ENCODE data around the gene CFAP43.
A peak's percentile ranks its signal among the peaks of the same experiment; 100 is the strongest.
"Not testable (repeated sequence)": the region's sequence is repeated elsewhere in the genome, so short reads cannot be mapped to it uniquely, and the experiment has no call there.

CFAP43 gene

DNA sequence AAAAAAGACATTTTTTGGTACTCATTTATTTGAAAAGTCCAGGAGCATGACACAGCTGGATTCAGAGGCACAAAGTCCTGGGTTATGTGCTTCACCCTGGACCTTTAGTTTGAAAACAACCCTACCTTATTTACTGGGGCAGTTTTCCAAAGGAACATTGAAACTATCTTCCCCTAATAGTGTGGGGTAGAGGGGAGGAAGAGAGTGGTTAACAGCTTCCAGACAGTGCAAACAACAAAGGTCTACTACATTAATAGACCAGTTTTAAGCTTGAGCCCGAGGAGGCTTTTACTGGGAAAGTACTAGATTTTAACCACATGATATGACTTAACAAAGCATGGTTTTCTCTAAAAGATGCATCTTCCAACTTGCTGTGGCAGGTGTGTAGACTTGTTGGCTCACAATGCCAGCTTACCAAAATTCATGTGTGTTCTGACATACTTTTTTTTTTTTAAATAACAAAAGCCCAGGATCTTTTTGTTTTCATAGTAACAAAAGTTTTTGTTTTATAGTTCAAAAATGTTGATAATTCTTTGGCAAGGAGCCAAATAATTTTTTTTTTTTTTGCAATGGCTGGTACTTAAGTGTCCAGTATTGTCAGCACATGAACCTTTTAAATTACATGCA is 24.3 kb upstream of the CFAP43 start:
- DNase-seq: no peak

DNA sequence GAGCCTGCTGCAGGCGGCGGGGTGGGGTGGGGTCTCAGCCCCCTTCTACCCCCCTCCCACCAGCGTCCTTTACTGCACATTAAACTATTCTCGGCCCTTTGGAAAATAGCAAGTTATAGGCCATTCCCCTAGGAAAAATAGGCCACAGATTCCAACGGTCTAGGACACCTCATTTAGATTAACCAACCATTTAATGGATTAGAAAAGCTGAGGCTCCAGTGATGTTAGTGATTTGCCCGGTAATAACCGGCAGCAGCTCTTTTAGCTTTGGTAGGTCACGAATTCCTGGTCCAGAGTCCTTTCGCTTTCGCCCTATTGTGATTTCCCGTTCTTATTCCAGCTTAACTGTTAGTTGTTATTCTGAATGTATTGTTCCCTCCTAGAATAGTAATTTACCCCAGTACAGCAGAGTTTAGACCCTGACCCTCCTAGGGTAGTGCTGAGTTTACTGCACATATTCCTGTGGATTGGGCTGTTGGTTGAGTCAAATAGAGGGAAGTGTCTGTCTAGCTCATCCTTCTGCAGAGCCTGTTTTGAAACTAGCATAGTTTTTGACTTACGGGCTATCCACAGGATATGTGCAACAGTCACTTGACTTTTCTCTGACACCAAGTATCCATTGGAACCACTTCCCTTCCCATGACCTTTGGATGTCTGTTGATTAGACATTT is 23.3 kb upstream of the CFAP43 start:
- peak in 14 of 58 donors; percentile 4 to 59 (median 35) for DNase-seq

DNA sequence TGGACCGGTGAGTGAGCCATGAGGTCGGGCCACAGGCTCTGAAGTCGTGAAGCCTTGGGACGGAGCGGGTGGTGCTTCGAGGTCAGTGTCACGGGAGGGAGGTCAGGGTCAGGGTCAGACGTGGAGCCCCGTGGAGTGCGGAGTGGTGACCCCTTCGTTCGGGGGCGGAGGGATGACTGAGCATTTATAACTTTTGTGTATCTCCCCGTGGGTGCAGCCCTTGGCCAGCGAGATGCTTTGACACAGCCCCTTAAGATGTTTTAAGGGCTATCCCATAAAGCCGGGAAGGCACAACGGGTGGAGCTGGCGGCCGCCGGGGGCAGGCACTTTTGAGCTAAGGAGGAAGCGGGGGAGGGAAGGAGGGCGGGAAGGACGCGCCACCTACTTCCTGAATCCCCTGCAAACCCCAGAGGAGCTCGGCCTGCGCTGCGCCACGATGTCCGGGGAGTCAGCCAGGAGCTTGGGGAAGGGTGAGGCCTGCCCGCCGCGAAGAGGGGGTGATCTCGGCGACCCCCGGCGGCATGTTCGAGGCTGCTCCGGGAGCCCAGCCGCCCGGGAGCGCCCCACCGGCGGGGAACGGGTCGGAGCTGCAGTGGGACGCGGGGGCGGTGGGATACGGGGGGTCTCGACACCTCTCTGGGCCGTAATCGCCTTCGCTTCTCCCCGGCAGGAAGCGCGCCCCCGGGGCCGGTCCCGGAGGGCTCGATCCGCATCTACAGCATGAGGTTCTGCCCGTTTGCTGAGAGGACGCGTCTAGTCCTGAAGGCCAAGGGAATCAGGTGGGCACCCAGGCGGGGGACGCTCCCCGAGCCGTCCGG is 22.5 kb upstream of the CFAP43 start, which contains the start of gene GSTO1:
Gene GSTO1 (plus strand): TSS at position 400 of the 818 bp plus-strand sequence. CDS start 37 bp downstream, at position 437.
- DNase-seq: peak in 54 of 58 donors; percentile 4 to 82 (median 57)

DNA sequence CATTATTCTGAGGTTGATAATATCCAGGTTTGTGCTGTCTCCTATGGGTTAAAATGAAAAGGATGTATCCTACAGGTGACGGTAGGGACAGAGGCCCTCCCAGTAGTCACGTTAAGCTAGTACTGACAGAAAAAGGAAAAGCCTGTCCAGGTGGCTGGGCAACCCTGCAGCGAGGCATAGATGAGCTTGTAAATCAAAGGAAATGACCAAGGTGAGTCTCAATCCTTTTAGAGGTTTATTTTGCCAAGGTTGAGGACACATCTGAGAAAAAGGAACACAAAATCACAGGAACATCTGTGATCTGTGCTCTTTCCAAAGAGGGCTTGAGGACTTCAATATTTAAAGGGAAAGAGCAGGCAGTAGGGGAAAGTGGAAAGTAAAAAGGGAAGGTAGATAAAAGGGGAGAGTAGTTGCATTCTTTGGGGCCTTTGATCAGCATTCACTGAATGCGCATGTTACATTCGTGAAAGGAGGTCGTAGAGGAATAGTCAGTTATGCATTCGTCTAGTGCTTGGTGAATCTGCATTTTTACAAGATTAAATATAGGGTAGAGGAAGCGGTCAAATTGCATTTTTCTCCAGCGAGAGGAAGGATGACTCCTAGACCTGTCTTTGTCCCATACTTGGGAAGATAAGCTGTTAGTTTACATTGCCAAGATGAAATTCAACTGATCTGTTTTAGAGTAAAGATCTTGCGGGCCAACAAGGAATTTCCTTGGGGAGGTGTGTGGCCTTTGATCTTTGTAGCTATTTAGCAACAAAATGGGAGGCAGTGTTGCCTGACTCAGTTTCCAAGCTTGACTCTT is 21.6 kb upstream of the CFAP43 start:
- no peak for DNase-seq

DNA sequence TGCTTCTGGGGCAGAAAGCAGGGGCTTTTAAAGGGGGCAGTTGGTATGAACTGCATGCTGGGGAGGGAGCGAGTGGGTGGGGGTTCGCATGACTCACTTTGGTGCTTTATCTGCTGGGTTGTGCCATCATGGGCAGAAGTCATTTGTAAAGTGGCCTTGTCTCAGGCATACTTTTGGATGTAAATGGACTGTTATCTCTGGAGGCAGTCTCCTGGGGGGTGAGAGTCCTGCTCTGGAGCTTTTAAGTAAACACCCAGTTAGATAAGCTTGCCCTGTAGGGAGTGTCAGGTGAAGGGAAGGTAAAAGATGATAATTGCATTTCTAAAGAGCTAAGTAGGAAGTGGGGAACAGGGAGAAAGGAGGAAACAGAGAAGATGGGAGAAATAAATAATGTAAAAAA is 20.9 kb upstream of the CFAP43 start:
- DNase-seq: no peak

DNA sequence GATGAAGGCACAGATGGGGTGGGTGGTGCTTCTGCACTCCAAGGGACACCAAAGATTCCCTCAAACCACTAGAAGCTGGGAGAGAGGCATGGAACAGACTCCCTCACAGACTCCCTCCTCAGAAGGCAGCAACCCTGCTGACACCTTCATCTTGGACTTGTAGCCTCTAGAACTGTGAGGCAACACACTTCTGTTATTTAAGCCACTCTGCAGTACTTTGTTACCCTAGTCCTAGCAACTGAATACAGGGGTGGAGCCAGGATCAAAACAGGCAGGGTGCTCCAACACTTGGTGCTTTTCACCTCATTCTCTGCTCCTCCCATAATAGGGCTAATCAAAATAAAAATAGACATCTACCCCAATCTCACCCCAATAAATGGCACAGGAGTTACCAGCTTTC is 20.2 kb upstream of the CFAP43 start:
- DNase-seq: no peak

DNA sequence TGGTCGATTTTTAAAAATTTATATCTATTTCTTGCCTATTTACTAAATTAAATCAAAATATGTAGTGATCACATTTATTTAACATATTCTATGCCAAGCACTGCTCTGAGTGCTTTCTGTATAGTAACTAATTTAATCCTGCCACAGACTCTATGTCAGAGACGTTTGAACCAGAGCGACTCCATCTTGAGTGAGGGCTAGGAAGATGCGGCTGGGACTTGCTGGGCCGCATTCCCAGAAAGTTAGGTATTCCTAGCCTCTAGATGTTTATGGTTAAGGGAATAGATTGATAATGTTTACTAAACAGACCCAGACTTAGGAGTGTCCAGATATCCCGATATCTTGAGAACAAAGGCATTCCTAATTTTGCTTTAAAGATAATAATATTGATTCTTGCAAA is 19.3 kb upstream of the CFAP43 start:
- no peak for DNase-seq

DNA sequence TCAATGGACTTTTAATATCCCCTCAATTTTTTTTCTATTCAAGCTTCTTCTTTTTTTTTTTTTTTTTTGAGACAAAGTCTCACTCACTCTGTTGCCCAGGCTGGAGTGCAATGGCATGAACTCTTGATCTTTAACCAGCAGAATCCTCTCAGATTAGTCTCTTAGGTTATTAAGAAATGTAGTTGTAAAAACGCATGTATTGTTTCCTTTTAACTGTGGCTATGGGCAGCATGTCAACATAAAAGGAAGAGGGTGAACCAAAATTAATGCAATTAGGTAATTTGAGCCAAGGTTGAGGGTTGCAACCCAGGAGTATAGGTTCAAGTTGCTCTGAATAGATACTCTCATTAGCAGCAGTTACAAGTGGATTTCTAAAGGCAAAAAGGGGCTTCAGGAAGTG is 18.2 kb upstream of the CFAP43 start:
- DNase-seq: no peak

DNA sequence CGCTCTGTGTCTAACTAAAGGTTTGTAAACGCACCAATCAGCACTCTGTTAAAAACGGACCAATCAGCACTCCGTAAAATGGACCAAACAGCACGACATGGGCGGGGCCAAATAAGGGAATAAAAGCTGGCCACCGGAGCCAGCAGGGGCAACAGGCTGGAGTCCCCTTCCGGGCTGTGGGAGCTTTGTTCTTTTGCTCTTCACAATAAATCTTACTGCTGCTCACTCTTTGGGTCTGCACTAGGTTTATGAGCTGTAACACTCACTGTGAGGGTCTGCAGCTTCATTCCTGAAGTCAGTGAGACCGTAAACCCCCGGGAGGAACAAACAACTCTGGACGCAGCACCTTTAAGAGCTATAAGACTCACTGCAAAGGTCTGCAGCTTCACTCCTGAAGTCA is 16.8 kb upstream of the CFAP43 start:
- DNase-seq: not testable (repeated sequence)

DNA sequence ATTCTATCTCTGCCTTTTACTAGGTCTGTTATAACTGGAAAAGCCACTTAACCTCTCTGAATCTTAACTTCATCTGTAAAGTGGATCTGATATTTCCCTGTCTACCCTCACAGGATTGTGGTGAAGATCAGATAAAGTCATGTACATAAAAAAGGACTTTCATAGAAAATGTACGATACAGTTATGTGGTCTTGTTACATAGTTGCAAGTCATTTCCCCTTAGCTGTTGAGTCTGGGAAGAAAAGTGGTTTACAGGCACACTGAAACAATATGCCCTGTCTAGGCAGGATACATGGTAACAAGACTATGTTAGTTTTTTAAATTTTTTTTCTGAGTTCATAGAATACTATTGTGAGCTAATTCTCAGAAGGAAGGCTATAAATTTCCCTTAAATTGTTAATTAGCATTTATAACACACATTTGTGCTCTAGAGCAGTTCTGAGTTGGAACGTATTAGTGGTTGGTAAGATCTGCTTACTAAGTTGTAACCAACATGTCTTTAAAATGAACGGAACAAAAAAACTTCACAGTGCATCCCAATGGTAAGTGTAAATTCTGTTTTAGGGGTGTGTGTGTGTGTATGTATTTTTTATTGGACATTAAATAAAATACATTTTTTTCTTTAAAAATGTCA is 15.5 kb upstream of the CFAP43 start:
- DNase-seq: no peak

DNA sequence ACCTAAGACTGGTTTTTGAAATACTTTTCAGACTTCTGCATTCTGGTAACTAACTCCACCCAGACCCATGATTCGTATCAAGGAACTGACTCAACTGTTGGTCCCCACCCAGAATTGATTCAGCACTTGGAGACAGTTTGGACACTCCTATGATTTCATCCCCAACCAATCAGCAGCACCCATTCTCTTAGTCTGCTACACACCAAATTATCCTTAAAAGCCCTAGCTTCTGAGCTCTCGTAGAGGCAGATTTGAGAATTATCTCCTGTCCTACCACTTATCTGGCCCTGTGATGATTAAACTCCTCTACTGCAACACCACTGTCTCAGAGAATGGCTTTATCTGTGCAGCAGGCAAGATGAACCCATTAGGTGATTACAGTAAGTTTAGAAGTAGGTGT is 14.8 kb upstream of the CFAP43 start:
- DNase-seq: no peak

DNA sequence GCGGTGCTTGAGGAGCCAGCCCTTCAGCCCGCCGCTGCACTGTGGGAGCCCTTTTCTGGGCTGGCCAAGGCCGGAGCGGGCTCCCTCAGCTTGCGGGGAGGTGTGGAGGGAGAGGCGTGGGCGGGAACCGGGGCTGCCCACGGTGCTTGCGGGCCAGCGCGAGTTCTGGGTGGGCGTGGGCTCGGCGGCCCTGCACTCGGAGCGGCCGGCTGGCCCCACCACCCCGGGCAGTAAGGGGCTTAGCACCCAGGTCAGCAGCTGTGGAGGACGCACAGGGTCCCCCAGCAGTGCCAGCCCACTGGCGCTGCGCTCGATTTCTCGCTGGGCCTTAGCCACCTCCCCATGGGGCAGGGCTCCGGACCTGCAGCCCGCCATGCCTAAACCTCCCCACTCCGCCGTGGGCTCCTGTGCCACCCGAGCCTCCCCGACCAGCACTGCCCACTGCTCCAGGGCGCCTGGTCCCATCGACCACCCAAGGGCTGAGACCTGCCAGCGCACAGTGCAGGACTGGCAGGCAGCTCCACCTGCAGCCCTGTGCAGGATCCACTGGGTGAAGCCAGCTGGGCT is 13.0 kb upstream of the CFAP43 start:
- no peak for DNase-seq

DNA sequence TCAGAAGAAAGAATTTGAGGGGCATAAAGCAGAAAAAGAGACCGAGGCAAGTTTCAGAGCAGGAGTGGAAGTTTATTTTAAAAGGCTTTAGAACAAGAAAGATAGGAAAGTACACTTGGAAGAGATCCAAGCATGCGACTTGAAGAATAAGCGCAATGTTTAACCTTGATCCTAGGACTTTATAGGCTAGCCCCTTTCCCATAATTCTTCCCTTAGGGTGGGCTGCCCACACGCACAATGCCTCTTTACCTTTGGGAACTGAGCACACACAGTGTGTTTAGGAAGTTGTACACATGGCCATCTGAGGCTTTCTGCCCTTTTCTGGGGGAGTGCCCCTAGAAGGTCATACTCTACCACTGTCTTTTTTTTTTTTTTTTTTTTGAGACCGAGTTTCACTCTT is 11.3 kb upstream of the CFAP43 start:
- DNase-seq: no peak

DNA sequence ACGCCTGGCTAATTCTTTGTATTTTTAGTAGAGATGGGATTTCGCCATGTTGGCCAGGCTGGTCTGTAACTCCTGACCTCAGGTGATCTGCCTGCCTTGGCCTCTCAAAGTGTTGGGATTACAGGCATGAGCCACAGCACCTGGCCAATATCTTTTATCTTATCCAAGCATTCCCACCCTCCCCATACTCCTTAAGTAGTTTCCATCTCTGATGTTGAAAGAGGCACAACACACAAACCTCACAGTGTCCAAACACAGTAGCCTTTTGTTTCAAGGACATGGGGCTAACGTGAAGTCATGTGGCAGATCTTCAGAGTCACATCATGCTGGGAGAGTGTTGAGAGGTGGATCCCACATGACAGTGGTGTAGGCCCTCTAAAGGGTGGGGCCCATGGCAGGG is 10.8 kb upstream of the CFAP43 start:
- peak in 16 of 58 donors; percentile 6 to 67 (median 35) for DNase-seq

DNA sequence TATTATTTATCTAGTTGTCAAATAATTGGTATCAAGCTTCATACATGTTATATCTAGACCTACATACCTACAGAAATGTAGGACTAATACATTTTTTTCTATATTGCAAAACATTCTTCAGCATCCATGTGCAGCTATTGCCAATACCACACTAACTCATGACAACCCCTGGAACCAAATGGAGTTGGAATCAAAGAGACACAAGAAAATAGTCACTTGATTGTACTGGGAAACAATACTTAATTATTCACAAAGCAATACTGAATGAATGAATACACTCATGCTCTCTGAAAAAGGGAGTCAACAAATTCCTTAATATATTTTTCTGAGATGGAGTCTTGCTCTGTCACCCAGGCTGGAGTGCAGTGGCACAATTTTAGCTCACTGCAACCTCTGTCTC is 10.4 kb upstream of the CFAP43 start:
- DNase-seq: peak in 2 of 58 donors; percentile 5 to 44

DNA sequence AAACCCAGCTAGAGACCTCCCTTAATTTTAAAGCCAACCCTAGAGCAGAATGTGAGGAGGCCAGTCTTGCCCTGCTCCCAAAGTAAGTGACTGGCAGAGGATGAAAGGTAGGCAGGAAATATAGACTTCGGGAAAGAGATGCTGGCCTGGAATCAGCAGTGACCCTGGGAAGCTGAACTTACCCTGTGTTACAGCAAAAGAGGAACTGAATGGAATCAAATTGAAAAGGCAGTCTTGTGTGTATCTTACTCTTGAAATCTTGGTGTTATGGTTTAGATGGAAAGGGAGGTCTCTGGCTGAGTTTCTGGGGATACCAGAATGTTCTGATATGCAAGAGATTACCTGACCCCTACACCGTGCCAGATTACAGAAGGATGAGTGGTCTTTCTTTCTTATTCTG is 7.9 kb upstream of the CFAP43 start:
- no peak for DNase-seq

DNA sequence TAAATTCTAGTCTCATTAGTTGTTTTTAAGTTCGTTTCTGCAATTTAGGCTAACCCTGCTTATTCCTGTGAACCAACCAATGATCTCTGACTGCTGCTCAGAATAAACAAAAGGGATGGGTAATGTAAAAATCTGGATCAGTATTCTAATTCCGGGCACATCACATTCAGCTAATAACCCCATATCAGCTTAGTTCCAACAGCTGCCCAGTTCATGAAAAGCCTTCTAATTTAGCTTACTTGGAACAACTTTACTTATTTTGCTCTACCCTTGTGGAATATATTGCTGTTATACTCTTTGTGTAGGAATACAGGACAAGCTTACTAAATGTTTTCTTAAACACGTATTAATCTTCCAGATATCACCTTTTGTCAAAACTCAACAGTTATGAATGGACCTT is 3.6 kb upstream of the CFAP43 start:
- DNase-seq: no peak

DNA sequence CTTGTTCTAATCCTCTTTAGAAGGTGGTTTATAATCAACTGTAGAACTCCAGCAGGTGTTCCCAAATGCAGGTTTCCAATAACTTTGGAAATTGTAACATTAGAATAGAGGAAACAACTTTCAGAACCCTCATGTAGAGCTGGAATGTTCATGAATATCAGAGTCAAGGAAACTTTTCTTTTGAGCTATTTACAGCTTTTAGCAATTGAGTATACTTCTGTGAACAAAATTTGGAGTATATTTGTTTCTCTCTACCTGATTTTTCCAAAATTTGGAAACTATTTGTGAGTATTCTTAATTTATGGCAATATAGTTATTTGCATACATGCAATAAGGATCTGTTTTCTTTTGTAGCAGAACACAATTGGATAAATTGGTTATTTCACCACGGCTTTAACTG is 2.8 kb upstream of the CFAP43 start:
- DNase-seq: no peak

DNA sequence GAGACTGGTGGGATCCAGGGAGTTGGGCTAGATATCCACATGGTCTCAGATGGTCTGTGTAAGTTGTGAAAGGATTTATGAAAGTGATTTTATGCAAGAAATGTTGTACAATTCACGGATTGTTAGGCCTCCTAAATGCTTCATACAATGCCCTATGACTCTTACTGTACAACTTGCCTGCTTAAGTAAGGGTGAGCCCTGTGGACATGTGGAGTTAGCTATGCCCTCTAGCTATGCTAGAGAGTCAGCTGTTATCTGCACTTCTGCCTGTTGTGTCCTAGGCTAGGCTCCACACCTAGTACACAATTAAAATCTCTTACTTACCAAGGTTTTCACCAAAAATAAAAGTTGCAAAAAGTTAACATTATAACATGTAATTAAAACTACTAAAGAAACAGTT is 1.7 kb upstream of the CFAP43 start:
- DNase-seq: no peak

DNA sequence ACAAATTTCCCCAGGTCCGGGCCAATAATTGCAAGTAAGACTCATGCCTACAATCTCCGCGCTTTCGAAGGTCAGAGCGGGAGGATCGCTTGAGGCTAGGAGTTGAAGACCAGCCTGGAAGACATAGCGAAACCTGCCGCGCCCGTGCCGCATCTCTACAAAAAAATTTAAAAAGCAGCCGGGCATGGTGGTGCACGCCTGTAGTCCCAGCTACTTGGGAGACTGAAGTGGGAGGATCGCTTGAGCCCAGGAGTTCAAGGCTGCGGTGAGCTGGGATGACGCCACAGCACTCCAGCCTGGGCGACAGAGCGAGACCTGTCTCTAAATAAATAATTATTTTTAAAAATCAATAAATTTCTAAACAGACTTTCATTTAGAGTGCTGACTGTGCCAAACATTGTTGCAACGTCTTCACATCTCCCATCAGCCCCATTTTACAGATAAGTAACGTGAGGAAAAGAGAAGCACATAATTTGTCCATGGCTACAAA is 494 bp upstream of the CFAP43 start:
- no peak for DNase-seq

DNA sequence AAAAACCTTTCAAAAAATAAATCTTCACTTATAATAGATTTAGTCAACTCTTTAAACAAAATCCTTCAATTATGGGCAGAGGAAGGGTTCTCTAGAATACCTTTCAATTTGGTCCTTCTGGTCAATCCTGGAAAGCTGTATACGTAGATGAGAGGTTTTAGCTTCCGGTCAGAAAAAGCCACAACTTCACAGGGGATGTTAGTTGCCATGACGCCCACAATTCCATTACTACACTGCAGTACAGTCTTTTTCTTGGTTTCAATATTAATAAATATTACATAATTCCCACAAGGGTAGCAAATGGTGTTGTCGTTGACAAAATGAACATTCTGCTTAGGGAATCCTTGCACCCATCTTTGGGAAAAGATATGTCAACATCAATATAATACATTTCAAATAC is 1.7 kb downstream of the CFAP43 start:
- DNase-seq: no peak
